K562 (cell line): ENCODE data around the gene ZMYM2.

Source experiments
- CEBPB ChIP-seq: fragments of 450-650 bp; IDR thresholded peaks from 2 replicates; pipeline ENCODE4 v1.6.1; 2016; ENCODE audit warnings: missing genetic modification characterization, missing compliant biosample characterization
- CTCF ChIP-seq, 3 experiments: IDR thresholded peaks in 2 of 3; conservative IDR thresholded peaks in 1 of 3; 2 replicates each; pipeline ENCODE4 v1.5.1; 2011 to 2012; ENCODE audit warnings: low read length in 3 of 3, mild to moderate bottlenecking in 3 of 3, control low read depth in 2 of 3, improper control_type of control experiment in 1 of 3, inconsistent platforms in 1 of 3, low read depth in 1 of 3, mixed read lengths in 1 of 3, moderate library complexity in 1 of 3; ENCODE audit not compliant: insufficient read depth in 2 of 3
- EGR1 ChIP-seq: fragments of 450-650 bp; conservative IDR thresholded peaks from 2 replicates; pipeline ENCODE4 v1.6.1; 2017; ENCODE audit warnings: mild to moderate bottlenecking
- SMARCA4 ChIP-seq: fragments of 450-650 bp; IDR thresholded peaks from 2 replicates; pipeline ENCODE4 v1.6.1; 2016
- TEAD1 ChIP-seq, 2 experiments: fragments of 450-650 bp in 1 of 2; sonication (generic) in 1 of 2; formaldehyde crosslinking; IDR thresholded peaks; 2 replicates each; pipeline versions ENCODE4 v1.4.0 to v1.8.0; 2020 to 2022; ENCODE audit warnings: mild to moderate bottlenecking in 2 of 2, missing genetic modification reagents in 1 of 2

GRCh38 chr13:19927117-19927748, 31.3 kb upstream of the ZMYM2 start:
- TF ChIP-seq CEBPB (tag) (no peak), EGR1 (no peak), CTCF (IDR thresholded peaks at IDR 0.05 in 2 of 3, conservative IDR thresholded peaks at IDR 0.05 in 1 of 3; ENCODE audit: insufficient read depth in 2 of 3, low read depth in 1 of 3, low read length in 3 of 3) (peak in 2 of 3 experiments; percentile 13 to 33; a peak in 2 of 6 replicates), SMARCA4 (no peak), TEAD1 (CRISPR knock-in tag; IDR thresholded peaks at IDR 0.05) (no peak)
